B cell (primary cell): Measurements from ENCODE around the gene FCN1.

Experiments
- EZH2 ChIP-seq: IDR thresholded peaks from 2 replicates; pipeline ENCODE4 v1.6.1; 2012; ENCODE audit warnings: borderline replicate concordance, low read depth, mild to moderate bottlenecking, moderate library complexity, low read length; ENCODE audit not compliant: insufficient read depth, poor library complexity, severe bottlenecking
- TF ChIP-seq, protein P1 (sequence below): fragments of 200-600 bp; IDR thresholded peaks from one replicate; pipeline ENCODE4 v1.8.0; 2022; ENCODE audit warnings: antibody characterized with exemption, mild to moderate bottlenecking

- TF ChIP-seq, protein P1, sequence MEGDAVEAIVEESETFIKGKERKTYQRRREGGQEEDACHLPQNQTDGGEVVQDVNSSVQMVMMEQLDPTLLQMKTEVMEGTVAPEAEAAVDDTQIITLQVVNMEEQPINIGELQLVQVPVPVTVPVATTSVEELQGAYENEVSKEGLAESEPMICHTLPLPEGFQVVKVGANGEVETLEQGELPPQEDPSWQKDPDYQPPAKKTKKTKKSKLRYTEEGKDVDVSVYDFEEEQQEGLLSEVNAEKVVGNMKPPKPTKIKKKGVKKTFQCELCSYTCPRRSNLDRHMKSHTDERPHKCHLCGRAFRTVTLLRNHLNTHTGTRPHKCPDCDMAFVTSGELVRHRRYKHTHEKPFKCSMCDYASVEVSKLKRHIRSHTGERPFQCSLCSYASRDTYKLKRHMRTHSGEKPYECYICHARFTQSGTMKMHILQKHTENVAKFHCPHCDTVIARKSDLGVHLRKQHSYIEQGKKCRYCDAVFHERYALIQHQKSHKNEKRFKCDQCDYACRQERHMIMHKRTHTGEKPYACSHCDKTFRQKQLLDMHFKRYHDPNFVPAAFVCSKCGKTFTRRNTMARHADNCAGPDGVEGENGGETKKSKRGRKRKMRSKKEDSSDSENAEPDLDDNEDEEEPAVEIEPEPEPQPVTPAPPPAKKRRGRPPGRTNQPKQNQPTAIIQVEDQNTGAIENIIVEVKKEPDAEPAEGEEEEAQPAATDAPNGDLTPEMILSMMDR = no peak
- no peak for TF ChIP-seq EZH2
These were observed 18.1 kb upstream of the FCN1 start for GRCh38 chr9:134935701-134936345.
